ENCODE results near the gene ADAMTSL1. TPM values are rescaled to one million over a fixed set of nuclear protein-coding genes. Genes with fewer than 3 reads are reported as not detected.
"Not testable (repeated sequence)": the region's sequence is repeated elsewhere in the genome, so short reads cannot be mapped to it uniquely, and the experiment has no call there.

Gene ADAMTSL1
- total RNA-seq, 1 experiment from 2014 or later, result not detected

DNA sequence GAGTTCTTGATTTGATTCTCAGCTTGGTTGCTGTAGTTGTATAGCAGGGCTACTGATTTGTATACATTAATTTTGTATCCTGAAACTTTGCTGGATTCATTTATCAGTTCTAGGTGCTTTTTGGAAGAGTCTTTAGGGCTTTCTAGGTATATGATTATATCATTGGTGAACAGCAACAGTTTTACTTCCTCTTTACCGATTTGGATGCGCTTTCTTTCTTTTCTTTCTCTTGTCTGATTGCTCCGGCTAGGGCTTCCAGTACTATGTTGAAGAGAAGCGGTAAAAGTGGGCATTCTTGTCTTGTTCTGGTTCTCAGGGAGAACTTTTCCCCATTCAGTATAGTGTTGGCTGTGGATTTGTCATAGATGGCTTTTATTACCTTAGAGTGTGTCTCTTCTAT lies 400.1 kb downstream of the ADAMTSL1 start:
- TF ChIP-seq YY1 (IDR thresholded peaks at IDR 0.05; ENCODE audit: extremely low read depth, insufficient replicate concordance, low read depth, low read length), result no peak
- TF ChIP-seq EZH2 (IDR thresholded peaks at IDR 0.05), result no peak
- TF ChIP-seq, protein P1, sequence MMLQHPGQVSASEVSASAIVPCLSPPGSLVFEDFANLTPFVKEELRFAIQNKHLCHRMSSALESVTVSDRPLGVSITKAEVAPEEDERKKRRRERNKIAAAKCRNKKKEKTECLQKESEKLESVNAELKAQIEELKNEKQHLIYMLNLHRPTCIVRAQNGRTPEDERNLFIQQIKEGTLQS (IDR thresholded peaks at IDR 0.05), result no peak
- no peak for TF ChIP-seq POLR2A (IDR thresholded peaks at IDR 0.05; ENCODE audit: borderline replicate concordance, extremely low read depth, insufficient read depth, insufficient read length)
- no peak for TF ChIP-seq JUND (IDR thresholded peaks at IDR 0.05)
- TF ChIP-seq CEBPB (IDR thresholded peaks at IDR 0.05; ENCODE audit: low read depth), result no peak
- TF ChIP-seq EZH2phosphoT487 (IDR thresholded peaks at IDR 0.05; ENCODE audit: borderline replicate concordance), result no peak
- no peak for DNase-seq (ENCODE audit: low read depth, low spot score)
- ChIA-PET POLR2A (no interaction called here), RAD21 (ENCODE audit: low non-redundant PET in 1 of 2, low total read pairs in 2 of 2, uncharacterized antibody in 2 of 2, unreplicated experiment in 2 of 2) (no interaction called here), CTCF (no interaction called here)
- no TSS peak for BruUV-seq (replicated peaks)
- H3K9me3 ChIP-seq (ENCODE audit: control insufficient read depth in 1 of 2, insufficient read depth in 1 of 2, low read depth in 1 of 2, low read length in 2 of 2), result no peaks in the 10 kb centered on the region
- H3K36me3 ChIP-seq (ENCODE audit: control insufficient read depth in 1 of 2, insufficient read depth in 2 of 2, low read length in 2 of 2), result no peaks in the 10 kb centered on the region
- H2AFZ ChIP-seq (ENCODE audit: low read depth, low read length, poor library complexity, severe bottlenecking), result no peak overlapping the region
- no peak for ATAC-seq
- no peak overlapping the region for H3K9ac ChIP-seq (ENCODE audit: low read length)
- H3K4me1 ChIP-seq (ENCODE audit: control insufficient read depth in 1 of 2, insufficient read depth in 2 of 2, low read length in 2 of 2), result no peaks in the 10 kb centered on the region
- no peak overlapping the region for H3K27ac ChIP-seq (ENCODE audit: low read depth, low read length)
- no peaks in the 10 kb centered on the region for H3K79me2 ChIP-seq (ENCODE audit: insufficient read depth, low read length)
- H4K20me1 ChIP-seq (ENCODE audit: insufficient read depth), result no peaks in the 10 kb centered on the region
- H3K27me3 ChIP-seq (ENCODE audit: insufficient read depth, low read length), result peaks cover 16% of the 10 kb centered on the region
- no peak overlapping the region for H3K4me3 ChIP-seq (replicated peaks in 1 of 2; ENCODE audit: low read depth in 1 of 2, low read length in 2 of 2)
- no peak overlapping the region for H3K4me2 ChIP-seq (ENCODE audit: low read length)
- H3K9me2 ChIP-seq (ENCODE audit: insufficient read depth), result no peaks in the 10 kb centered on the region
- intact Hi-C loops (cut with micrococcal nuclease), result loop anchor here (10.0 kb wide), 1 partner anchor 801 kb away; no protein-coding TSS in a partner anchor

DNA sequence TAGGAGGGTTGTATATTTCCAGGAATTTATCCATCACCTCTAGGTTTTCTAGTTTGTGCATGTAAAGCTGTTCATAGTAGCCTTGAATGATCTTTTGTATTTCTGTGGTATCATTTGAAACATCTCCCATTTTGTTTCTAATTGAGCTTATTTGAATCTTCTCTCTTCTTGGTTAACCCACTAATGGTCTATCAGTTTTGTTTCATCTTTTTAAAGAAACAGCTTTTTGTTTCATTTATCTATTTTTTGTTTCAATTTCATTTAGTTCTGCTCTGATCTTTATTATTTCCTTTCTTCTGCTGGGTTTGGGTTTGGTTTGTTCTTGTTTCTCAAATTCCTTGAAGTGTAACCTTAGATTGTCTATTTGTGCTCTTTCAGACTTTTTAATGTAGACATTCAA lies 401.0 kb downstream of the ADAMTSL1 start:
- CTCF ChIA-PET, result not testable (repeated sequence)

More for the DNA sequence above, 401.0 kb downstream of the ADAMTSL1 start:
- H3K4me2 ChIP-seq (ENCODE audit: low read length); H3K4me3 ChIP-seq (replicated peaks in 1 of 2; ENCODE audit: low read depth in 1 of 2, low read length in 2 of 2); H3K9me3 ChIP-seq (ENCODE audit: control insufficient read depth in 1 of 2, insufficient read depth in 1 of 2, low read depth in 1 of 2, low read length in 2 of 2); H3K36me3 ChIP-seq (ENCODE audit: control insufficient read depth in 1 of 2, insufficient read depth in 2 of 2, low read length in 2 of 2); RAD21 ChIA-PET (ENCODE audit: low non-redundant PET in 1 of 2, low total read pairs in 2 of 2, uncharacterized antibody in 2 of 2, unreplicated experiment in 2 of 2); BruUV-seq (replicated peaks); H4K20me1 ChIP-seq (ENCODE audit: insufficient read depth); H3K9me2 ChIP-seq (ENCODE audit: insufficient read depth); DNase-seq (ENCODE audit: low read depth, low spot score); H2AFZ ChIP-seq (ENCODE audit: low read depth, low read length, poor library complexity, severe bottlenecking); H3K4me1 ChIP-seq (ENCODE audit: control insufficient read depth in 1 of 2, insufficient read depth in 2 of 2, low read length in 2 of 2); POLR2A ChIA-PET; H3K9ac ChIP-seq (ENCODE audit: low read length); ATAC-seq; H3K27ac ChIP-seq (ENCODE audit: low read depth, low read length); H3K79me2 ChIP-seq (ENCODE audit: insufficient read depth, low read length): not testable (repeated sequence)
- peaks cover 12% of the 10 kb centered on the region; the same call in 1 of the 2 replicates for H3K27me3 ChIP-seq (ENCODE audit: insufficient read depth, low read length)
- intact Hi-C loops (cut with micrococcal nuclease), result loop anchor here (10.0 kb wide), 1 partner anchor 800 kb away; no protein-coding TSS in a partner anchor
